ENCODE results near the gene SSBP1. TPM values are rescaled to one million over a fixed set of nuclear protein-coding genes. Genes with fewer than 3 reads are reported as not detected.

SSBP1 gene
- polyA plus RNA-seq, 3 donors: 66.9 to 197 (median 184) TPM

GRCh38 chr7:141704741-141705140 lies 33.4 kb upstream of the SSBP1 start:
- Histone ChIP-seq H2AFZ (ENCODE audit: insufficient read depth, low read depth, low read length, poor library complexity, severe bottlenecking) (no peak overlapping the region), H3K4me3 (replicated peaks in 1 of 3; ENCODE audit: low read depth in 2 of 3, low read length in 3 of 3) (no peak overlapping the region), H4K20me1 (ENCODE audit: insufficient read depth, low read length) (no peaks in the 10 kb centered on the region), H3K79me2 (ENCODE audit: insufficient read depth, low read length) (no peaks in the 10 kb centered on the region), H3K36me3 (replicated peaks in 1 of 2; ENCODE audit: control insufficient read depth in 1 of 2, insufficient read depth in 2 of 2, low read length in 2 of 2) (no peaks in the 10 kb centered on the region), H3K4me1 (ENCODE audit: control insufficient read depth in 1 of 2, insufficient read depth in 2 of 2, low read length in 2 of 2) (peaks cover 10 to 12% of the 10 kb centered on the region in 2 donors), H3K27ac (ENCODE audit: low read depth in 1 of 2, low read length in 2 of 2) (no peak overlapping the region), H3K9me3 (replicated peaks in 1 of 2; ENCODE audit: control insufficient read depth in 1 of 2, insufficient read depth in 1 of 2, low read length in 2 of 2) (no peaks in the 10 kb centered on the region), H3K9ac (ENCODE audit: insufficient read depth, low read length, poor library complexity, severe bottlenecking) (no peak overlapping the region), H3K4me2 (replicated peaks; ENCODE audit: extremely low read depth, low read length, poor library complexity, severe bottlenecking) (no peak overlapping the region), H3K27me3 (ENCODE audit: control insufficient read depth in 2 of 2, insufficient read depth in 2 of 2, low read length in 2 of 2) (peaks cover 14 to 18% of the 10 kb centered on the region in 2 donors)
- Mint-ChIP-seq H3K4me1 (peaks cover 14% of the 10 kb centered on the region), H3K36me3 (peaks cover 0 to 5% of the 10 kb centered on the region in 2 donors), H3K27ac (no peak overlapping the region), H3K4me3 (no peak overlapping the region), H3K27me3 (ENCODE audit: low read depth in 3 of 3) (peaks cover 22 to 31% (median 24%) of the 10 kb centered on the region in 3 donors), H3K9me3 (no peaks in the 10 kb centered on the region)
- TF ChIP-seq CTCF (IDR thresholded peaks at IDR 0.05): no peak
- WGBS (ENCODE audit: insufficient coverage): 100% methylated on average over 5 of the region's 5 CpGs
- intact Hi-C loops (cut with micrococcal nuclease): loop anchor here in 1 of 2 donors (10.0 kb wide), 1 partner anchor 50 kb away; no protein-coding TSS in a partner anchor
- no peak for DNase-seq

DNA sequence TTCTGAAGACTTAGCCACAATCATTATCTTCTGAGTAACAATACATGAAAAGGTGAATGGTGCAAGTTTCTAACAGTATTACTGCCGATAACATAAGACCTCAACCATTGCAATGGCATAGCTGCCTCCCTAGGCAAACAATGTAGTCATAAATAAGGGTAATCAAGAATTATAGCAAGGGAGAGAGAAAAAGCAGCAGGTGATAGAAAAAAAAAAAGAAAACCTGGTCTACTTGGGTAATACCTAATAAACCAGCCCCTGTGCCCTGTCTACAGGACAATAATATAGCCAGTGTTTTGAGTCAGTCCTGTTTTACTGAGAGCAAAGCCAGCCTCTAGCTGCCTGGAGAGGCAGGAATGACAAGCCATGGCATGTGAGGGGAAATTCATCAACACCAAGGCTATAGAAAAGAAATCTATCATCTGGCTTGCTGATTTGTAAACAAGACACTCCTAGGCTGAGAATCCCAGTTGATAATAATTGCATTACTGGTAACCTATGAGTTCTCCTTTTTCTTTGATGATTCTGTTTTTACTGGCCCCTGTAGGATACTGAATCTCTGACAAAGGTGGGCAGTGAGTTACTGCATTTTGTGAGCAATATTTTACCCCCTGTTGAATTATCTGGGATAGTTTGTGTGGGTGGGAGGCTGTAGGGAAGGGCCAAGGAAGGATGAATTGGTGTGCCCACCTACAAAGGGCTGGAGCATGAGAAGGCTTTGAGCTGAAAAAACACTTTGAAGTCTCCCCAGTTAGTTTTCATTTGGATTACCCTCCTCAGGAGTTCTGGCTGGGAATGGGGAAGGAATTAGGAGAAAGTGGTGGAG lies 31.7 kb upstream of the SSBP1 start:
- intact Hi-C loops (cut with micrococcal nuclease): loop anchor here in 1 of 2 donors (10.0 kb wide), 1 partner anchor 52 kb away; no protein-coding TSS in a partner anchor
- no CpG with 5 or more reads among the region's 1 CpG for WGBS (ENCODE audit: insufficient coverage)

More for the DNA sequence above, 31.7 kb upstream of the SSBP1 start:
- Histone ChIP-seq H4K20me1 (ENCODE audit: insufficient read depth, low read length) (no peaks in the 10 kb centered on the region), H3K36me3 (replicated peaks in 1 of 2; ENCODE audit: control insufficient read depth in 1 of 2, insufficient read depth in 2 of 2, low read length in 2 of 2) (no peaks in the 10 kb centered on the region), H2AFZ (ENCODE audit: insufficient read depth, low read depth, low read length, poor library complexity, severe bottlenecking) (no peak overlapping the region), H3K79me2 (ENCODE audit: insufficient read depth, low read length) (no peaks in the 10 kb centered on the region), H3K4me2 (replicated peaks; ENCODE audit: extremely low read depth, low read length, poor library complexity, severe bottlenecking) (no peak overlapping the region), H3K9ac (ENCODE audit: insufficient read depth, low read length, poor library complexity, severe bottlenecking) (no peak overlapping the region), H3K4me3 (replicated peaks in 1 of 3; ENCODE audit: low read depth in 2 of 3, low read length in 3 of 3) (no peak overlapping the region), H3K4me1 (ENCODE audit: control insufficient read depth in 1 of 2, insufficient read depth in 2 of 2, low read length in 2 of 2) (peaks cover 5 to 6% of the 10 kb centered on the region in 2 donors), H3K9me3 (replicated peaks in 1 of 2; ENCODE audit: control insufficient read depth in 1 of 2, insufficient read depth in 1 of 2, low read length in 2 of 2) (no peaks in the 10 kb centered on the region), H3K27ac (ENCODE audit: low read depth in 1 of 2, low read length in 2 of 2) (no peak overlapping the region), H3K27me3 (ENCODE audit: control insufficient read depth in 2 of 2, insufficient read depth in 2 of 2, low read length in 2 of 2) (peaks cover 14% of the 10 kb centered on the region in 2 donors)
- Mint-ChIP-seq H3K27ac (no peak overlapping the region), H3K36me3 (no peaks in the 10 kb centered on the region), H3K27me3 (ENCODE audit: low read depth in 3 of 3) (peaks cover 13 to 21% (median 15%) of the 10 kb centered on the region in 3 donors), H3K4me3 (no peak overlapping the region), H3K9me3 (no peaks in the 10 kb centered on the region), H3K4me1 (peaks cover 5% of the 10 kb centered on the region)
- no peak for TF ChIP-seq CTCF (IDR thresholded peaks at IDR 0.05)
- DNase-seq: no peak

All from CD14-positive monocyte (primary cell).